ENCODE results near the gene CYLD.

CYLD gene

GRCh38 chr16:50818380-50818779 lies 76.5 kb downstream of the CYLD start:
- TF ChIP-seq CTCF (IDR thresholded peaks at IDR 0.05; ENCODE audit: extremely low read depth, missing control alignments): no peak
- no peak for DNase-seq (ENCODE audit: low spot score)

DNA sequence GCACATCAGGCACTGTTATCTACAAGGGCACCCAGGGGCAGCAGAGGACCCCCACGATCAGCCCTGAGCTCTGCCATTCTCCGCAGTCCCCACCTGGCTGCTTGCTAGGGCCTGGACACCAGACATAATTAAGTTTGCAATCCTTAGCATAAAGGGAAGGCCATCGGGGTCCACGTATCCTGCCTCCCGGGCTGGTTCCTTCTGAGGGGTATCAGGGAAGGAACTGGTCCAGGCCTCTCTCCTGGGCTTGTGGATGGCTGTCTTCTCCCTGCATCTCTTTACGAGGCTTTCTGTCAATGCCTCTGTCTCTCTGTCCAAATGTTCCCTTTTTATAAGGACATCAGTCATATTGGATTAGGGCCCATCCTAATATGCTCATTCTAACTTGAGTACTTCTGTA lies 77.8 kb downstream of the CYLD start:
- no peak for DNase-seq (ENCODE audit: low spot score)
- no peak for TF ChIP-seq CTCF (IDR thresholded peaks at IDR 0.05; ENCODE audit: extremely low read depth, missing control alignments)

- no peak for TF ChIP-seq CTCF (IDR thresholded peaks at IDR 0.05; ENCODE audit: extremely low read depth, missing control alignments)
- DNase-seq (ENCODE audit: low spot score): no peak
Observed at GRCh38 chr16:50820225-50820624, 78.3 kb downstream of the CYLD start.

DNA sequence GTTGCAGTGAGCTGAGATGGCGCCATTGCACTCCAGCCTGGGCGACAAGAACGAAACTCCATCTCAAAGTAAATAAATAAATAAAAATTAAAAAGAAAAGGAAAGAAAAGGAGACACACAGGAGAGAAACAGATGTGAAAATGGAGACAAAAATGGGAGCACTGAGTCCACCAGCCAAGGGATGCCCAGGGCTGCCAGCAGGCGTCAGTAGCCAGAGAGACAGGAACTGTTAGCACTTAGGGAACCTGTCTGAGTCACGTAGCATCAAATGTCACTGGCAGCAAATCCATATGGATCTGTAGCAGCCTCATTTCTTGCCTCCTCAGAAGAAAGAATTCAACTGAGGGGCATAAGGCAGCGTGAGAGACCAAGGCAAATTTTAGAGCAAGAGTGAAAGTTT lies 79.7 kb downstream of the CYLD start:
- TF ChIP-seq CTCF (IDR thresholded peaks at IDR 0.05; ENCODE audit: extremely low read depth, missing control alignments): no peak
- no peak for DNase-seq (ENCODE audit: low spot score)

GRCh38 chr16:50822671-50823070 lies 80.8 kb downstream of the CYLD start:
- DNase-seq (ENCODE audit: low spot score): no peak
- TF ChIP-seq CTCF (IDR thresholded peaks at IDR 0.05; ENCODE audit: extremely low read depth, missing control alignments): no peak

- TF ChIP-seq CTCF (IDR thresholded peaks at IDR 0.05; ENCODE audit: extremely low read depth, missing control alignments): no peak
- no peak for DNase-seq (ENCODE audit: low spot score)
Observed at GRCh38 chr16:50826797-50827316, 85.0 kb downstream of the CYLD start.

DNA sequence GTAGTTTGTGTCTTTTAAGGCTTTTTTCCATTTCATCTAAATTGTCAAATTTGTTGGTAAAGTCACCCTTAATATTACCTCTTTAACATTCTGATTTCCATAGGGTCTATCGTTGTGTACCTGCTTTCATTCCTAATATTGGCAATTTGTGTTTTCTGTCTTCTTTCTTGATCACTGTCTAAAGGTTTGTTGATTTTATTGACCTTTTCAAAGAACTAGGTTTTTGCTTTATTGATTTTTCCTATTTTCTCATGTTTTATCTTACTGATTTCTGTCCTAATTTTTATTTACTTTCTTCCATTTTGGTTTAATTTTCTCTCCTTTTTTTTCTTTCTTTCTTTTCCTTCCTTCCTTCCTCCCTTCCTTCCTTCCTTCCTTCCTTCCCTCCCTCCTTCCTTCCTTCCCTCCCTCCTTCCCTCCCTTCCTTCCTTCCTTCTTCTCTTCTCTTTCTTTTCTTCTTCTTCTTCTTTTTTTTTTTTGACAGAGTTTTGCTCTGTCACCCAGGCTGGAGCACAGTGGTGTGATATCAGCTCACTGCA lies 86.3 kb downstream of the CYLD start:
- no peak for DNase-seq (ENCODE audit: low spot score)
- TF ChIP-seq CTCF (IDR thresholded peaks at IDR 0.05; ENCODE audit: extremely low read depth, missing control alignments): no peak
